Testis (tissue), 3 donors: ENCODE measurements around the gene MESD. TPM values are rescaled to one million over a fixed set of nuclear protein-coding genes. Genes with fewer than 3 reads are reported as not detected.

ENCODE experiments used
- DNase-seq: peaks from one replicate; pipeline ENCODE4 v3.0.0-alpha.2; 2019
- H3K27ac ChIP-seq, 2 donors: fragments of 200-600 bp; sonication (generic); one replicate each; pipeline ENCODE4 v1.5.1; 2019
- H3K27me3 ChIP-seq: fragments of 200-600 bp; sonication (generic); one replicate; pipeline ENCODE4 v1.5.1; 2019
- H3K36me3 ChIP-seq: fragments of 200-600 bp; sonication (generic); one replicate; pipeline ENCODE4 v1.5.1; 2017; ENCODE audit warnings: low read depth; ENCODE audit errors: missing control alignments
- H3K4me1 ChIP-seq: fragments of 200-600 bp; sonication (generic); one replicate; pipeline ENCODE4 v1.5.1; 2019
- H3K4me3 ChIP-seq, 2 donors: fragments of 200-600 bp; sonication (generic); one replicate each; pipeline ENCODE4 v1.5.1; 2017 to 2019
- H3K9me3 ChIP-seq: fragments of 200-600 bp; sonication (generic); one replicate; pipeline ENCODE4 v1.5.1; 2017
- POLR2A ChIP-seq: fragments of 450-650 bp; IDR thresholded peaks from one replicate; pipeline ENCODE4 v1.6.1; 2017; ENCODE audit warnings: antibody characterized with exemption, mild to moderate bottlenecking, moderate library complexity
- WGBS, 2 donors: methylation state at CpG; one replicate each; pipeline ENCODE4 v1.1.5; 2018; 5-methylcytosine and 5-hydroxymethylcytosine counted together
- intact Hi-C: fragments of 100-400 bp; cut with DNase I; formaldehyde crosslinking; loops from one replicate; pipeline ENCODE4 v1.15.1; 2023; ENCODE audit warnings: low total_unique reads
- polyA plus RNA-seq: library from polyadenylated mRNA; stranded (reverse); fragments of 350-450 nt; fragmentation: Illumina TruSeq; extraction: RNeasy Lipid Tissue Mini Kit (QIAGEN cat#74804); gene quantifications from one replicate; pipeline ENCODE4 v1.2.3, GENCODE V29; 2014; ENCODE audit warnings: low read depth, low replicate concordance; ENCODE audit not compliant: insufficient read depth
- total RNA-seq, 2 donors: library from RNA; depleted of rRNA; stranded (reverse); fragments of >200 nt; gene quantifications; one replicate each; pipeline ENCODE4 v1.2.3, GENCODE V29; 2016
- TF ChIP-seq, protein P1 (sequence below), 3 experiments: fragments of 450-650 bp in 2 of 3; fragments of 200-600 bp in 1 of 3; sonication (generic) in 1 of 3; IDR thresholded peaks; one replicate each; pipeline ENCODE4 v1.5.1; 2016 to 2019; ENCODE audit warnings: antibody characterized with exemption in 3 of 3, mild to moderate bottlenecking in 2 of 3, moderate library complexity in 1 of 3

MESD gene
- total and polyA plus RNA-seq, 3 donors from 2014 or later: 26.0 to 39.8 (median 38.5) TPM

DNA sequence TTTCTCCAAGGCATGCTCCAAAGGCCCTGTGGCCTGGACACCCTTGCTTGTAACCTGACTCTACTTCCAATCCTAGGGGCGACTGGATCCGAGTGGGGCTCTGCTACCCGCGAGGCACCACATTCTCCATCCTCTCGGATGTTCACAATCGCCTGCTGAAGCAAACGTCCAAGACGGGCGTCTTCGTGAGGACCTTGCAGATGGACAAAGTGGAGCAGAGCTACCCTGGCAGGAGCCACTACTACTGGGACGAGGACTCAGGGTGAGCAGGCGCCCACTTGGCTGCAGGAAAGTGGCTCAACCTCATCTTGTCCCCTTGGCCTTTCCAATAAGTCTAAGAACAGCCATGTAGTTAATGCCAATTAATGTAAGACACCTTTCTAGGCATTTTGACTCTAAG, 51.9 kb downstream of the MESD start:
- TF ChIP-seq POLR2A: no peak
- TF ChIP-seq, protein P1, sequence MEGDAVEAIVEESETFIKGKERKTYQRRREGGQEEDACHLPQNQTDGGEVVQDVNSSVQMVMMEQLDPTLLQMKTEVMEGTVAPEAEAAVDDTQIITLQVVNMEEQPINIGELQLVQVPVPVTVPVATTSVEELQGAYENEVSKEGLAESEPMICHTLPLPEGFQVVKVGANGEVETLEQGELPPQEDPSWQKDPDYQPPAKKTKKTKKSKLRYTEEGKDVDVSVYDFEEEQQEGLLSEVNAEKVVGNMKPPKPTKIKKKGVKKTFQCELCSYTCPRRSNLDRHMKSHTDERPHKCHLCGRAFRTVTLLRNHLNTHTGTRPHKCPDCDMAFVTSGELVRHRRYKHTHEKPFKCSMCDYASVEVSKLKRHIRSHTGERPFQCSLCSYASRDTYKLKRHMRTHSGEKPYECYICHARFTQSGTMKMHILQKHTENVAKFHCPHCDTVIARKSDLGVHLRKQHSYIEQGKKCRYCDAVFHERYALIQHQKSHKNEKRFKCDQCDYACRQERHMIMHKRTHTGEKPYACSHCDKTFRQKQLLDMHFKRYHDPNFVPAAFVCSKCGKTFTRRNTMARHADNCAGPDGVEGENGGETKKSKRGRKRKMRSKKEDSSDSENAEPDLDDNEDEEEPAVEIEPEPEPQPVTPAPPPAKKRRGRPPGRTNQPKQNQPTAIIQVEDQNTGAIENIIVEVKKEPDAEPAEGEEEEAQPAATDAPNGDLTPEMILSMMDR (IDR thresholded peaks at IDR 0.05): no peak
- H3K36me3 ChIP-seq: no peaks in the 10 kb centered on the region
- intact Hi-C loops: no loop called here
- H3K4me1 ChIP-seq: no peaks in the 10 kb centered on the region
- no peaks in the 10 kb centered on the region for H3K27me3 ChIP-seq
- DNase-seq: no peak
- no peak overlapping the region for H3K27ac ChIP-seq
- H3K9me3 ChIP-seq: no peaks in the 10 kb centered on the region
- WGBS, 2 donors: 94 to 95% methylated on average over 12 of the region's 12 CpGs
- no peak overlapping the region for H3K4me3 ChIP-seq

DNA sequence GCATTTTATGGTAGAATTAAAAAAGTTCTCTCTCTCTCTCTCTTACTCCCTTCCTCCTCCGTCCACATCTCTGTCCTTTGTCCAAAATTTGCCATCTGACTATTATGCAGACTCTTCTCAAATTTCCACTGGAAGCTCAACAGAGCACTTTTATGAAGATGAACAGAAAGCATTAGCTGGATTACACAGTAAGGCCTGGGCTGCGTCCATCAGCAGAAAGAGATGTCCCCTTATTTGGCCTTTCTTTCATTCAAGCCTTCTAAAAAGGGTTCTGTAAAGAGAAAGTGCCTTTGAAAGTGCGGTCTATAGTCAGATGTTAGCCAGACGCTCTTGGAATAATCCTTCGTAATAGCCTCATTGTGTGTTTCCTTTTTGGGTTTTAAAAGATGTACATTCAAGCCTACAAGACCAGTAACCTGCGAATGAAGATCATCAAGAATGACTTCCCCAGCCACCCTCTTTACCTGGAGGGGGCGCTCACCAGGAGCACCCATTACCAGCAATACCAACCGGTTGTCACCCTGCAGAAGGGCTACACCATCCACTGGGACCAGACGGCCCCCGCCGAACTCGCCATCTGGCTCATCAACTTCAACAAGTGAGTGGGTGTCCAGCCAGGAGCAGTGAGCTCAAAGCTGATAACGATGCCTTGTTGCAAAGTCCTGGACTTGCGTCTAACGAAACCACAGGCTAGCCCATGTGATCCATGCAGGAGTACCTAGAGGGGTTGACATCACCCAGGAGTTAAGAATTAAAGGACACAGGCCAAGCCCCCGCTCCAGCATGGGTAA, 53.1 kb downstream of the MESD start:
- H3K4me1 ChIP-seq: no peaks in the 10 kb centered on the region
- no peak overlapping the region for H3K27ac ChIP-seq
- WGBS, 2 donors: 92 to 93% methylated on average over 14 to 16 of the region's 16 CpGs
- intact Hi-C loops: no loop called here
- no peaks in the 10 kb centered on the region for H3K27me3 ChIP-seq
- H3K9me3 ChIP-seq: no peaks in the 10 kb centered on the region
- TF ChIP-seq POLR2A: no peak
- TF ChIP-seq, protein P1 (IDR thresholded peaks at IDR 0.05): no peak
- no peaks in the 10 kb centered on the region for H3K36me3 ChIP-seq
- no peak for DNase-seq
- H3K4me3 ChIP-seq: no peak overlapping the region

DNA sequence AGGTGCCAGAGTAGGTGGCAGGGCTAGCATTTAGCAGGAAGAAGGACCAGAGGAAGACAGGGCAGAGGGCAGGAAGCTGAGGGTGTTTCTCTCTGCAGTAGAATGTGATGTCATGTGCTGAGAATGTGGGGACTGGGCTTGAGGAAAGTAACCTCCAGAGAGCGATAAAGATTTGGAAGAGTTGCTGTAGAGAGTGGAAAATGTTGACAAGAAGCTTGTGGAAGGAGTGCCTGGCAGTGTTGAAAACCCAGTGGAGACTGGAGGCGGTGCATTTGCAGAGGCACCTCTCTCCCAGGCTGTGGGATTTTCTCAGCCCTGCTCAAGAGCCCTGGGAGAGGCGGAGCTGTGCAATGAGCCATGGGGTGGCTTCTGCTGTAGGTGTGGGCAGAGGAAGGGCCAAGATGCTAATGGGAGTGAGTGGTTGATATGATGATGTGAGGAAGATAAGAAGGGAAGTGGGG, 54.8 kb downstream of the MESD start:
- Histone ChIP-seq H3K27ac (no peak overlapping the region), H3K4me1 (no peaks in the 10 kb centered on the region), H3K27me3 (no peaks in the 10 kb centered on the region), H3K9me3 (no peaks in the 10 kb centered on the region), H3K36me3 (no peaks in the 10 kb centered on the region), H3K4me3 (no peak overlapping the region)
- intact Hi-C loops: no loop called here
- 80 to 81% methylated on average over 3 of the region's 3 CpGs for WGBS, 2 donors
- no peak for TF ChIP-seq POLR2A
- TF ChIP-seq, protein P1 (IDR thresholded peaks at IDR 0.05): no peak
- no peak for DNase-seq

DNA sequence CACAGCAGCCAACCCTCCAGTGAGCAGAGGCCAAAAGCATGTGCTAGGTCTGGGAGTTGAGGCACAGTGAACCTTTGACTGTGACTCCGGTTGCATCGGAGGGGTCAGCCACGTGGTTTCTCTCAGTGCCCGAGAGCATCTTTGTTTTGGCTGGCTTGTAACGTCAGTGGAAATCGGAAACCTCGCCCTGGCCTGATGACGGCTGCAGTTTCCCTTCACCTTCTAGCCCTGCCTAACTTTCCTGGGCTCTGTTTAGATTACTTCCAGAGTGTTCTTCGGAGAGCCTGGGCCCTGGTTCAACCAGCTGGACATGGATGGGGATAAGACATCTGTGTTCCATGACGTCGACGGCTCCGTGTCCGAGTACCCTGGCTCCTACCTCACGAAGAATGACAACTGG, 56.6 kb downstream of the MESD start:
- no peak overlapping the region for H3K27ac ChIP-seq
- no peak for DNase-seq
- no peaks in the 10 kb centered on the region for H3K36me3 ChIP-seq
- TF ChIP-seq POLR2A: no peak
- TF ChIP-seq, protein P1 (IDR thresholded peaks at IDR 0.05): no peak
- H3K4me1 ChIP-seq: no peaks in the 10 kb centered on the region
- H3K9me3 ChIP-seq: no peaks in the 10 kb centered on the region
- intact Hi-C loops: no loop called here
- H3K4me3 ChIP-seq: no peak overlapping the region
- WGBS, 2 donors: 58 to 98% methylated on average over 7 to 15 of the region's 15 CpGs
- H3K27me3 ChIP-seq: no peaks in the 10 kb centered on the region

DNA sequence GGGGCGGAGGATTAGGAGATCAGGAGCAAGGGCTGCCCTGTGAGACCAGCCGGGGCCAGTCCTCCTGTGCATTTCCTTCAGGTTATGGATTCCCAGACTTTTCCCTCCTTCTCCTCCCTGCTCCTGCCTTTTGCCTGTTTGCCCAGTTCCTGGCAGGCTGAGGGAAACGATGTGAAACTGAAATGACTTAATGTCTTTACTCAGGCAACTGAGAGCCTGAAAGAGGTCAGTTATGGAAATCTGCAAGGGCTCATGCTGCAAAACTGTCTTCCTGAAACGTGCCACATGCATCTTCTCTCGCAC, 57.2 kb downstream of the MESD start:
- no peaks in the 10 kb centered on the region for H3K27me3 ChIP-seq
- intact Hi-C loops: no loop called here
- no peak overlapping the region for H3K4me3 ChIP-seq
- H3K27ac ChIP-seq: no peak overlapping the region
- no peaks in the 10 kb centered on the region for H3K4me1 ChIP-seq
- WGBS, 2 donors: 65 to 77% methylated on average over 5 of the region's 5 CpGs
- no peaks in the 10 kb centered on the region for H3K9me3 ChIP-seq
- no peak for DNase-seq
- no peaks in the 10 kb centered on the region for H3K36me3 ChIP-seq
- TF ChIP-seq, protein P1 (IDR thresholded peaks at IDR 0.05): no peak
- TF ChIP-seq POLR2A: no peak
